RWPE1 (cell line): ENCODE measurements around the gene PKP3.
"Not testable (repeated sequence)": the region's sequence is repeated elsewhere in the genome, so short reads cannot be mapped to it uniquely, and the experiment has no call there.

Source experiments
- CTCF ChIA-PET: fragments of 350-600 bp; sonication (Branson Sonifier 250); formaldehyde crosslinking; extraction: SDS; loops from one replicate; lab custom pipeline; 2021; lab: Yijun Ruan, JAX
- POLR2A ChIA-PET: fragments of 400-600 bp; formaldehyde crosslinking; extraction: SDS; loops from one replicate; lab custom pipeline; 2020; ENCODE audit warnings: antibody characterized with exemption; ENCODE audit not compliant: low non-redundant PET; lab: Yijun Ruan, JAX
- DNase-seq: peaks from one replicate; pipeline ENCODE4 v3.0.0; 2012; ENCODE audit warnings: low spot score
- H3K27ac ChIP-seq: fragments of 450-650 bp; 2 replicates; pipeline ENCODE4 v1.5.1; 2017
- CTCF ChIP-seq: fragments of 450-650 bp; conservative IDR thresholded peaks from 2 replicates; pipeline ENCODE4 v1.5.1; 2017; ENCODE audit warnings: low read depth, mild to moderate bottlenecking

PKP3 gene

GRCh38 chr11:396511-396947 lies 2.5 kb downstream of the PKP3 start:
- CTCF ChIA-PET, result interaction anchor here (0.7 to 1.3 kb wide), 4 partner anchors 10 to 105 kb away, joined by 3 to 4 read pairs (median 4); no protein-coding TSS in a partner anchor
- peak; percentile 28 for DNase-seq
- H3K27ac ChIP-seq, result peak overlapping the region; percentile 98
- POLR2A ChIA-PET, result no interaction called here
- 0 out of 2 replicates have a peak, but pooled peaks have one; percentile 6 for TF ChIP-seq CTCF

GRCh38 chr11:396948-397548 lies 3.0 kb downstream of the PKP3 start:
- peak overlapping the region; percentile 98 for H3K27ac ChIP-seq
- CTCF ChIA-PET, result interaction anchor here (0.8 to 1.3 kb wide), 3 partner anchors 10 to 54 kb away, joined by 3 to 4 read pairs (median 4); no protein-coding TSS in a partner anchor
- TF ChIP-seq CTCF, result no peak
- POLR2A ChIA-PET, result no interaction called here
- DNase-seq, result no peak

GRCh38 chr11:398826-399225 lies 4.8 kb downstream of the PKP3 start:
- no peak overlapping the region for H3K27ac ChIP-seq
- CTCF ChIA-PET, result interaction anchor here (0.6 to 1.1 kb wide), 2 partner anchors 50 to 136 kb away, joined by 3 to 6 read pairs; no protein-coding TSS in a partner anchor
- DNase-seq, result no peak
- TF ChIP-seq CTCF, result no peak
- POLR2A ChIA-PET, result interaction anchor here (0.5 kb wide), 1 partner anchor 36 kb away, joined by 6 read pairs; no protein-coding TSS in a partner anchor

- no peak for DNase-seq
- no peak for TF ChIP-seq CTCF
- ChIA-PET CTCF (no interaction called here), POLR2A (no interaction called here)
- no peak overlapping the region for H3K27ac ChIP-seq
Measured at GRCh38 chr11:399731-400211, 5.8 kb downstream of the PKP3 start.

- CTCF ChIA-PET, result no interaction called here
- H3K27ac ChIP-seq, result no peak overlapping the region
- POLR2A ChIA-PET, result no interaction called here
- no peak for TF ChIP-seq CTCF
- no peak for DNase-seq
Measured at GRCh38 chr11:400241-400689, 6.3 kb downstream of the PKP3 start.

GRCh38 chr11:401196-401595 lies 7.2 kb downstream of the PKP3 start:
- CTCF ChIA-PET, DNase-seq, H3K27ac ChIP-seq, POLR2A ChIA-PET: not testable (repeated sequence)
